AG04449 (cell line): Measurements from ENCODE around the gene MPO.

Source experiments
- CTCF ChIA-PET: fragments of 350-600 bp; formaldehyde crosslinking; extraction: SDS; loops from one replicate; lab custom pipeline; 2021; ENCODE audit warnings: antibody characterized with exemption; lab: Yijun Ruan, JAX
- POLR2A ChIA-PET: fragments of 400-600, 350-600 bp; formaldehyde crosslinking; extraction: SDS; loops from one replicate; lab custom pipeline; 2020; ENCODE audit warnings: antibody characterized with exemption, inconsistent platforms; lab: Yijun Ruan, JAX
- DNase-seq: peaks from one replicate; pipeline ENCODE4 v3.0.0-alpha.2; 2010; ENCODE audit warnings: low read depth, low spot score
- H3K4me3 ChIP-seq: 2 replicates; pipeline ENCODE4 v1.5.1; 2011; ENCODE audit warnings: low read depth, mild to moderate bottlenecking, control low read depth, low read length
- TF ChIP-seq, protein P1 (sequence below): IDR thresholded peaks from one replicate; pipeline ENCODE4 v1.5.1; 2011; ENCODE audit warnings: mild to moderate bottlenecking, moderate library complexity, low read length, control low read depth, inconsistent platforms; ENCODE audit not compliant: insufficient read depth; ENCODE audit errors: missing control alignments

Gene MPO

DNA sequence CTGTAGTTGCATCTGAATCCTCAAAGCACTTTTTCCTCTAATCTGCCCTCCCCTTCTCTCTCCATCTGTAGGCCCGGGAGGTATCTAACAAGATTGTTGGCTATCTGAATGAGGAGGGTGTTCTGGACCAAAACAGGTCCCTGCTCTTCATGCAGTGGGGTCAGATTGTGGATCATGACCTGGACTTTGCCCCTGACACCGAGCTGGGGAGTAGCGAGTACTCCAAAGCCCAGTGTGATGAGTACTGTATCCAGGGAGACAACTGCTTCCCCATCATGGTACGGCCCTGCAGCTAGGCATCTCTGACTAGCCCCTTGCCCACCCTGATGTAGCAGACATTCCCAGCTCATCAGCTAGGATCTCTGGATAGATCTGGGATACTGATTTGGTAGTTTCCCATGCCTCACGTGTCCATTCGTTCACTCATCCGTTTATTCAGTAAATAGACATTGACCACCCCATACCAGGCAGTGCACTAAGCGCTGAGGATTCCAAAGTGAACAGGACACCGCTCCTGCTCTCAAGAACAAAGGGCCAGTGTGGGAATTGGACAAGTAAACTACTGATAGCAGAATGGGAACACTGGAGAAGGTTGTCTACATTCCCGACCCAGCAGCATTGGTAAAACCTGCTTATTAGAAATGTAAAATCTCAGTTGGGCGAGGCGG, 30.3 kb downstream of the MPO start:
- H3K4me3 ChIP-seq: no peak overlapping the region
- TF ChIP-seq, protein P1, sequence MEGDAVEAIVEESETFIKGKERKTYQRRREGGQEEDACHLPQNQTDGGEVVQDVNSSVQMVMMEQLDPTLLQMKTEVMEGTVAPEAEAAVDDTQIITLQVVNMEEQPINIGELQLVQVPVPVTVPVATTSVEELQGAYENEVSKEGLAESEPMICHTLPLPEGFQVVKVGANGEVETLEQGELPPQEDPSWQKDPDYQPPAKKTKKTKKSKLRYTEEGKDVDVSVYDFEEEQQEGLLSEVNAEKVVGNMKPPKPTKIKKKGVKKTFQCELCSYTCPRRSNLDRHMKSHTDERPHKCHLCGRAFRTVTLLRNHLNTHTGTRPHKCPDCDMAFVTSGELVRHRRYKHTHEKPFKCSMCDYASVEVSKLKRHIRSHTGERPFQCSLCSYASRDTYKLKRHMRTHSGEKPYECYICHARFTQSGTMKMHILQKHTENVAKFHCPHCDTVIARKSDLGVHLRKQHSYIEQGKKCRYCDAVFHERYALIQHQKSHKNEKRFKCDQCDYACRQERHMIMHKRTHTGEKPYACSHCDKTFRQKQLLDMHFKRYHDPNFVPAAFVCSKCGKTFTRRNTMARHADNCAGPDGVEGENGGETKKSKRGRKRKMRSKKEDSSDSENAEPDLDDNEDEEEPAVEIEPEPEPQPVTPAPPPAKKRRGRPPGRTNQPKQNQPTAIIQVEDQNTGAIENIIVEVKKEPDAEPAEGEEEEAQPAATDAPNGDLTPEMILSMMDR: no peak
- POLR2A ChIA-PET: no interaction called here
- CTCF ChIA-PET: interaction anchor here (0.6 to 6.4 kb wide), 27 partner anchors 8 to 197 kb away, joined by 3 to 72 read pairs (median 4); partner anchors contain the start of genes LPO, MKS1, MPO and RNF43
- no peak for DNase-seq

DNA sequence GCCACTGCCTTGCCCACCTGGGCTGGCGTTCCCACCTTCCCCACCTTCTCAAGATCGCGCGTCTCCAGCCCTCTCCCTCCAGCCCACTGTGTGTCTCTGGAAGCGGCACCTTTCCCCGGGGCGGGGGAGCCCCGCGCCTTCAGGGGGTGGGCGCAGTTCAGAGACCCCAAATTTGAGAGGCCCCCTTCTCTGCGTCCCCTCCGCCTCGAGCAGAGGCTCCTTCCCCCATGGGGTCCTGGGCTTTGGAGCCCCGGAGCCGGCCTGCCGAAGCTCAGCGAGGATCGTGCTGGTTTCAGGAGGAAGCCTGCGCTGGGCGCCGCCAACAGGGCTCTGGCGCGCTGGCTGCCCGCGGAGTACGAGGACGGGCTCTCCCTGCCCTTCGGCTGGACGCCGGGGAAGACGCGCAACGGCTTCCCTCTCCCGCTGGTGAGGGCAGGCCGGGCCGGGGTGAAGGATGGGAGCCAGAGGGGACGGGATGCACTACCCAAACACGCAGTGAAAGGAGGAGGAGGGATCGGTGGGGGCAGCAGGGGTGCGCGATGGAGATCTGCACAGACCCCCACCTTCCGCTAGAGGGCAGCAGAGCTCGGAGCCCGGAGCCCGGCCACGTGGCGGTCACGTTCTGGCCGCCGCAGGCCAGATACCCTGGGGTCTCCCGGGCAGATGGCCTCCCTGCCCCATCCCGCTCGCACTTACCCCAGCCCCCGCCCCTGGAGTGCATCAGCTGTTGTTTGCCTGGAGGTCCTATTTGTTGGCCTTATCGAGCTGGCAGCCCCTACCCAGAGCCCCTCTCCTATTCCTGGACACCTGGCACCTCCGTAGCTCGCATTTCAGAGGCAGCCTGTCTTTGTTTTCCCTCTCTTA, 31.2 kb downstream of the MPO start:
- POLR2A ChIA-PET: no interaction called here
- CTCF ChIA-PET: interaction anchor here (0.6 to 6.4 kb wide), 32 partner anchors 8 to 209 kb away, joined by 3 to 72 read pairs (median 4); partner anchors contain the start of genes LPO, MKS1, MPO and RNF43

DNA sequence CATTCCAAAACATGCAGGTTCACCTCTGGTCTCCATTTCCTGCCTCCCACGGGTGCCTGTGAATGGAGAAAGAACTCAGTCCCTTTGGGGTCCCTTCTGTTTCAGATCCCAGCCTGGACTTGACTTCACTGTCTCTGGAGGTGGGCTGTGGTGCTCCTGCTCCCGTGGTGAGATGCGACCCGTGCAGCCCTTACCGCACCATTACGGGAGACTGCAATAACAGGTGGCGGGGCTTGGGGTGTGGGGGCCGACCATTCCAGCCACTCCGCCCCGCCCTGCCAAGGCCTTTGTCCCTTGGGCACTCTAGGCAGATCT, 31.8 kb downstream of the MPO start:
- ChIA-PET POLR2A (no interaction called here), CTCF (interaction anchor here (0.6 to 6.4 kb wide), 20 partner anchors 9 to 210 kb away, joined by 3 to 72 read pairs (median 6); partner anchors contain the start of genes LPO, MKS1, MPO and SUPT4H1)
- TF ChIP-seq, protein P1: no peak

More for the DNA sequence above, 31.2 kb downstream of the MPO start:
- TF ChIP-seq, protein P1: peak; percentile 95
- no peak for DNase-seq
- H3K4me3 ChIP-seq: peak overlapping the region; percentile 62

DNA sequence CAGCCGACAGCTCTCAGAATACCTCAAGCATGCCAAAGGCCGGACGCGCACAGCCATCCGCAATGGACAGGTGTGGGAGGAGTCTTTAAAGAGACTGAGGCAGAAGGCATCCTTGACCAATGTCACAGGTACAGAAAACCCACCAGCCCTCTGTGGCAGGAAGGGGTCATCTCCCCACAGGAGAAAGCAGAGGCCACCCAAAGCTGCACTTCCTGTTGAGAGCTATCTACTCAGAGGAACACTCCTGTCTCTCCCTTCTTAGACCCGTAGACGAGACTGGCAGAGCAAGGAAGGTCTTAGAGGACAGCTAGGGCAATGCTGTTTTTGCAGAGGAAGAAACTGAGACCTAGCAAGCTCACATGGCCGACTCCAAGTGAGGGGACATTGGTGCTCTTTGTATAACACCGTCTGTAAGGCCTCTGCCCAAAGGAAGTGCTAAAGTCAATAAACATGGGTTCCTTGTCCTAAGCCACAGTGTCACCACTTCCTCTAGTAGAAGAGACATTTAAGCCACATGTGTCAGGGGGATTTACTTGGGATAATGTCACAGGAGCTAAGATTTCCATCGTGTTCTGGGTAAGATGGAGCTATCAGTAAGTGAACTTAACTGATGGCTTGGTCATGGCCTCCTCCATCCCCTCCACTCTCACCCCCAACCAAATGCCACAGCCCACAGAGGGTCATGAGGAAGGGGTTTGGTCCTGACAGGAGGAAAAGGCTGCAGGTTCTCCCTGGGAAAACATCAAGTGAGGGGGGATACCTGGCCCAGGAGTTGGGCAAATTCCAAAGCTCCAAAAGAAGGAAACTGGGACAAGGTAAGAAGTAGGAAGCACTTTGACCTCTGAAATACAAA, 33.0 kb downstream of the MPO start:
- TF ChIP-seq, protein P1: no peak
- ChIA-PET POLR2A (no interaction called here), CTCF (interaction anchor here (1.0 to 6.4 kb wide), 5 partner anchors 11 to 105 kb away, joined by 3 to 72 read pairs (median 3); partner anchors contain the start of genes LPO and SUPT4H1)
- H3K4me3 ChIP-seq: no peak overlapping the region
- DNase-seq: no peak

More for the DNA sequence above, 31.8 kb downstream of the MPO start:
- peak overlapping the region; percentile 62 for H3K4me3 ChIP-seq
- DNase-seq: no peak

DNA sequence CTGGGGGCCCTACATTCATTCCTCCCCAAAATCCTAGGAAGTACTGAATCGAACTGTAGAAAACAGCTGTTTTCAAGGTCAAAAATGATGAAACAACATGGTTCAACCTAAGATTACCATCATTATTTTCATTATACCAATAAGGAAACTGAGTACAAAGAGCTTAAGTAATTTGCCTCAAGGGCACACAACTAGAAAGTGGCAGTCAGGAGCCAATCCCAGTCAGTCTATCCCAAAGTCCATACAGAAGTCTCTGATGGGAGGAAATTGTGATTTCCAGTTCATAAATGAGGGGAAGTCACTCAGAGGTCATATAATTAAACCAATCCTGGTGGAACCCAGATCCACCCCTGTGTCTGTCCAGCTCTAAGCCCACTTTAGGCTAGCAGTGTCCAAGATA, 34.0 kb downstream of the MPO start:
- H3K4me3 ChIP-seq: no peak overlapping the region
- DNase-seq: no peak
- TF ChIP-seq, protein P1: no peak
- ChIA-PET POLR2A (no interaction called here), CTCF (interaction anchor here (6.4 kb wide), 1 partner anchor 10 kb away, joined by 72 read pairs; the partner anchor contains the start of gene LPO)
